GM19035 (cell line): ENCODE data around the gene NRCAM.

Experiments
- ATAC-seq: cut with Tn5 transposase; IDR thresholded peaks from one replicate; pipeline ENCODE4 v1.9.1; 2021; ENCODE audit not compliant: unreplicated experiment

The NRCAM gene

DNA sequence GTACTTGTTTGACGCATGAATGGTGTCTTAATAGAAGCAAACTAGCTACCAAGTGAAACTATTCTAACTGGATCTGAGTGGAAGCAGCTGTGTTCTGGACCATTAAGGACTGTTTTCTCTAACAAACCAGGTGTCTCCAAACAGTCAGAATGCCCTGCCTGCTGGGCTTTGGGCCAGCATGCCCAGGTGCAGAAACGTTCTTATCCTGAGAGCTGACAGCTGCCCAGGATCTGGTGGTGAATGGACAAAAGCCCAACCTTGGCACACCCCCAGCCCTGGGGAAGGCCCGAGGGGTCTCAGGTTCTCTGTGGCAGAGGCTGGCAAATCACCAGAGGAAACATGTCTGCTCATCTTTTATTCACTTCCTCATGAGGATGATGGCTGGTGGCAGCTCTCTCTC lies 277.8 kb downstream of the NRCAM start:
- ATAC-seq: no peak

DNA sequence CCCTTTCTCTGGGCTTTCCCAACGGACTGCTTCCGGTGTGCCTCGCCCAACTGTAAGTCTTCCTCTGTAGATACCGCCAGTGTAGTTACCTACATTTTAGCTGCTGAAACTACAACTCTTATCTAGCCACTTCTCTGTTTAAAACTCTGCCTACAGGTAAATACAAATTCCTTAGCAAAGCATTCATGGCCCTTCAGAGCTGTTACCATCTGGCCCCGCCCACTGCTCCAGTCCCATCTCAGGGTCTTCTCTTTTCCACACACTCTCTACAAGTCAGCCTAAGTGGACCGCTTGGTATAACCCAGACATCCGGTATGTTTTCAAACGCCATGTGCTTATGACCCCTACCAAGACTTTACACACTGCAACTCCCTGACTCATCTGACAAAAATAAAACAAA lies 285.1 kb downstream of the NRCAM start:
- ATAC-seq: no peak

DNA sequence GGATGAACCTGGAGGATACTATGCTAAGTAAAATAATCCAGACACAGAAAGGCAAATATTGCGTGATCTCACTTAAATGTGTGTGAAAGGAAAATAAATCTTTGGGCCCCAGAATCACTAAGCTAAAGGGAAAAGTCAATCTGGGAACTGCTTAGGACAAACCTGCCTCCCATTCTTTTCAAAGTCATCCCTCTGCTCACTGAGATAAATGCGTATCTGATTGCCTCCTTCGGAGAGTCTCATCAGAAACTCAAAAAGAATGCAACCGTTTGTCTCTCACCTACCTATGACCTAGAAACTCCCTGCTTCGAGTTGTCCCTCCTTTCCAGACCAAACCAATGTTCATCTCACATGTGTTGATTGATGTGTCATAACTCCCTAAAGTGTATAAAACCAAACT lies 286.0 kb downstream of the NRCAM start:
- ATAC-seq: no peak

- ATAC-seq: no peak
These were observed 288.8 kb downstream of the NRCAM start for GRCh38 chr7:108167460-108167859.

GRCh38 chr7:108166687-108167086 lies 289.5 kb downstream of the NRCAM start:
- no peak for ATAC-seq

GRCh38 chr7:108165723-108166122 lies 290.5 kb downstream of the NRCAM start:
- ATAC-seq: no peak

- ATAC-seq: no peak
These were observed 291.3 kb downstream of the NRCAM start for GRCh38 chr7:108164946-108165345.

DNA sequence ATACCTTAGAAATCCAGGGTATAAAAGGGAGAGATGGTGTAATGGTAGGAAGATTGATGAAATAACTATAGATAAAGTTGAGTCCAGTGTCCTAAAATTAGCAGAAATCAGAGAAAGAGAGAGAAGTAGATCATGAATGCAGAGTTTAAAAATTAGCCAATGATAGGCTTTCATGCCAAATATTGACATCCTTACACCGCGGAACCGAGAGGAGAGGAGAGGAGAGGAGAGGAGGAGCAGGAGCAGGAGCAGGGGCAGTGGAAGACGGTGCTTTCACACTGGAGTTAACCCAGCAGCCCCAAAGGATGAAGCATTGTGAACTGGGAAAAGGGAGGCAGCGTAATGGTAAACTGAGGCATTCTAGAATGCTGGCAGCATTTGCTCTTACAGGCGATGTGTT lies 291.9 kb downstream of the NRCAM start:
- ATAC-seq: no peak

GRCh38 chr7:108158776-108159175 lies 297.5 kb downstream of the NRCAM start:
- no peak for ATAC-seq

DNA sequence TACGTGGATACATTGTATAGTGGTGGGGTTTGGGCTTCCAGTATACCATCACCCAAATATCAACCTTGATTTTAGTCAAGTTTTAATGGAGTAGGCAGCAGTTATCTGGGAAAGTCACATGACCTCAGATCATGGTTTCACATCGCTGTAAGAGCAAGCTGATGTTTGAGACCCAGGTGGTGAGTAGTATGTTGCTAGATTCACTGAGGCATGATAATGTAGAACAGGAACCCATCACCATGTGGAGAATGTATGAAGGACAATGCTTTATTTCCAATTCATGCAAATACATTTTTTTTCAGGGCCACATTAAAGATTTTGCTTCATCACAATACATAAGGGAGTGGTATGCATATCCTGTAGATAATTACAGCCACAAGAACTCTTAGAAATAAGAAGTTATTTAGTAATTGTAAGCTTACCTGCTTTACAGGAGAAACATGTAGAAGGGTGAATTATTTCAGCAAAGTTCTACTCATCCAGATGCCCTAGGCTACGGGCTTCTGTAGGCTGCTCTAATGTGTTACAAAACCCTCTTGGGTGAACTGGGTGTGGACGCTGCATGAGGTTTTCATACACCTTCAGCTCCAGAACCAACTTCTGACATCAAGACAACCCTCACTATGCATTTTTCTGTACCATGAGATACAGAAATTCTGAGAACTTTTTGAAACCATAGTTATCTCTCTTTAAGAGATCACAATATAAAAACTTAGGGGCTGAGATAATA lies 298.5 kb downstream of the NRCAM start:
- ATAC-seq: no peak

GRCh38 chr7:108156897-108157605 lies 299.2 kb downstream of the NRCAM start:
- ATAC-seq: no peak

GRCh38 chr7:108152198-108152597 lies 304.0 kb downstream of the NRCAM start:
- ATAC-seq: no peak

DNA sequence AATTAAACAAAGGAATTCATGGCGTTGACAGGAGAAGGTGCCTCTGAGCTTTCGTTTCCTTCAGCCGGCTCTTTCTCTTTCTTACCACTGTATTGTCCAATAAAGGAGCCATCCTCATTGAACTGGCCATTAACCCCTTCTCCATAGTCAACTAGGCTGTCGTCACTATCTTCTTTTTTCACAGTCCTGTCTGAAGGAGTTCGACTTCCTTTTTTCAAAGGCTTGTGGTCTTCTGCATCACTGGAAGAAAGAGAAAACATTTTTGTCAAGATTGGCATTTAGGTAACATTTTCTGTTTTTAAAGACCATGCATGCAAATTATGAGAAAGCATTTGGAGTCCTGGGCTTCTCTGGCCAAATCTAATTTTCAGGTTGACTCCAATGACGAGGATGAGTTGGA lies 306.3 kb downstream of the NRCAM start:
- no peak for ATAC-seq

DNA sequence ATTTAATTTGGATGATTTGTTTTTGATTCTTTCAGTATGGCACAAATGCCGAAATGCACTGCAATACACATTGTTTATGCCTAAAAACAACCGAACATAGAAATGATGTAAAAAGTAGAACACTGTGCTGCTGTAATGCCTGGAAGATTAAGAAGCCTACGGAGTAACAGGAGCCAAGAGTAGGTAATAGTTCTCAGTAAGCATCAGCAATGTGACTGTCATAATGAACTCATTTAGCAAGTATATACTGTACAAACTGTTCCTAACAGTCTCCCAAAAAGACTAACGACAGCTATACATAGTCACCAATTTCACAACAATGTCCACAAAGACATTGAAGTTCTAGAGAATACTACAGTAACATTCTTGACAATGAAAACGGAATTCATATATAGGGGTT lies 307.1 kb downstream of the NRCAM start:
- no peak for ATAC-seq

DNA sequence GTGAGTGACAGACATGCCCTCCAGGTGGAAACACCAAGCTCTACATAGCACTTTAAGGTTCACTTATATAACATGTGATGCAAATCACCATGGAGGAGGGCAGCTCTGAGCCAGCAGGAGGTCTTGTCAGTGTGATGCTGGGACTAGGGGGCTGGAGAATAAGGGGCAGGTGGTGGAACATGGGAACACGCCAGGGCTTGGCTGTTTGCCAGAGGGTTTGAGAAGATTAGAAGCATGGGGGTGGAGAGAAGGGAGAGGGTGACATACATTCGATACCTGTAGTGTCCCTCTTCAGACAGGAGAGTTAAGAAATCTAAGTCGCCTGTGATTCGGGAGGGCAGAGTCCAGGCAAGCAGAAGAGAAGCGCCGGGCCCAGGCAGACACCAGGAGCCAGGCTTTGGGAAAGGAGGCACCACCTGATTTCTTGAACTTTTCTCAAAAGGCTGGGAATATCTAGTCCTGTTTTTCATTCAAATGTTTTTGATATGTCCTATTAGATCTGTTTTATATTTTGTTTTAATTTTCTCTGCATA lies 309.1 kb downstream of the NRCAM start:
- ATAC-seq: no peak

DNA sequence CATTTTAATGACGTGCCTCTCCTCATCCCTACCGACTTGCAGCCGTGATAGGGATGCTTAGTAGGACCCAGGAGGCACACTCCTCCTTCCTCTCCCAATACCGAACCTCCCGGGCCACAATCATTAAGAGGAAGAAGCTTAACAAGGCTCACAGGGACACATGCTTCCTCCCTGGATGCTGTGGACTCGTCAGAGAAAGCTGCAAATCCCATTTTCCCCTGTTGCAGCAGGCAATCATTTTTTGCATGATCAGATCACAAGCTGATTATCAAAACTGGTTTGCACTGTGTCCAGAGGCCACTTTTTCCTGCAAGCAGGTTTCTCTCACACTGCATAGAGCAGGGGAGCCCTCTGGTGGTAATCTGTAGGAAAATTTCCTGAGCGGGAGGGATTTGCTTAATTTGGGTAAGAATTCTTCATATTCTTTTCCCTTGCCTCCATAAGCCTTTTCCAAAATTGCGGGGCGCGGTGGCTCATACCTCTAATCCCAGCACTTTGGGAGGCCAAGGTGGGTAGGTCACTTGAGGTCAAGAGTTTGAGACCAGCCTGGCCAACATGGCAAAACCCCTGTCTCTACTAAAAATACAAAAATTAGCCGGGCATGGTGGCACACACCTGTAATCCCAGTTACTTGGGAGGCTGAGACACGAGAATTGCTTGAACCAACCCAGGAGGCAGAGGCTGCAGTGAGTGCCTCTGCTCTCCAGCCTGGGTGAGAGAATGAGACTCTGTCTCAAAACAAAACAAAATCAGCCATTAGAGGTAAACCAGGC lies 310.0 kb downstream of the NRCAM start:
- no peak for ATAC-seq

DNA sequence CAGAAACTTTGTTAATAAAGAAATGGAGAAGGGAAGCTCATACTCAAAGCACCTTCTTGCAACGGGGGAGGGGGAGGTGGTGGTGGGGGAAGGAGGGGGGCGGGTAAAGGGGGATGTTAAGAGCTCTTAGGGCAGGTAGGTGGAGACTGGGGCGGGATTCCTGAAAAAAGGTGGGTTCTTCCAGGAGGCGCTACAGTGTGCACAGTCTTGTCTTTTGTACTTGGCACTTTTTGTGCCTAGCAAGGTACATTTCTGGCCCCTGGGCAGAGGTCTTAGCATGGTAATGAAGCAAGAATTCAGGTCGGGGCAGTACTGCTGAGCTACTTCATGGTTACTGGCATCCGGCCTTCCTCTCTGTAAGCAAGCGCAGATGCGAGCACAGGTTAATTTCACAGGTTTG lies 310.8 kb downstream of the NRCAM start:
- no peak for ATAC-seq

DNA sequence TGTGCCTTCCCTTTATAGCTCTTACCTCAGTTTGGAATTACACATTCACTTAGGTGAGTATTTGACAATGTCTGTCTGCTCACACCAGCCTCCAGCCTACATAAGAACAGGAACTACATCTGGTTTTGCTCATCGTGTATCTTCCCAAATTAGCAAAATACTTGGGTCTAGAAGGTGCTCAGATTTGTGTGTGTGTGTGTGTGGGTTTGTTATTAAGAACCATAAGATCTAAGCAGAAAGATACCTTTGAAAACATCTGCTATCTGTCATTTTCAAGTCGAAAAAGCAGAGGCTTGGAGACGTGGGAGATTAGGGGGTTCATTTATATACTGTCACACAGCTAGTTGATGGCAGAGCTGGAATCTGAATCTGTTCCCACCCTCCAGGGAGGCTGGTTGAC lies 311.3 kb downstream of the NRCAM start:
- ATAC-seq: no peak

DNA sequence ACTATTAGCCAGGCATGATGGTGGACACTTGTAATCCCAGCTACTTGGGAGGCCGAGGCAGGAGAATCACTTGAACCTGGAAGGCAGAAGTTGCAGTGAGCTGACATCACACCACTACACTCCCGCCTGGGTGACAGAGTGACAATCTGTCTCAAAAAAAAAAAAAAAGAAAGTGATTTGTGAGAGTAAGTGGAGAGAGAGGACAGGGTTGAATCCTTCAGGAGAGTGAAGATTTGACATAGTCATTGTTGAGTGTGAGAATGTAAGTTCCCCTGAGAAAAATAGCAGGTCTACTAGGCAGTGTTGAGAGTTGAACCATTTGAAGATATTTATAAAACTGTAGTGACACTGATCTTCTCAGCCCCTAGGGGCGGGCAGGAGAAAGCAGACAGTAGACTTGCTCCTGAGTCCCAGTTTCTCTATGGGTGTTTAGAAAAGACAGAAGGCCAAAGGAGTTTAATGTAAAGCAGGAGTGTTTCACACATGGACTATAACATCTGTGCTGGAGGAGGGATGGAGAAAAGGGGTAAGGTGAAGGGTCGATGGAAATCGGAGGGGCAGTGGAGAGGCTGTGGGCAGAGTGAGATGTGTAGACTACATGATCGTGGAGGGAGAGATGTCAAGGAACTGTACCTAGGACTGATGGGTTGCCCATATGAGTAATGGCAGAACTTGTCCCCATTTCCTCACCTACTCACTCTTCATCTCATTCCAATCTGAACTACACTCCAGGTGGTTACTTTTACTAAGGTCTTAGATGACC lies 312.4 kb downstream of the NRCAM start:
- no peak for ATAC-seq

DNA sequence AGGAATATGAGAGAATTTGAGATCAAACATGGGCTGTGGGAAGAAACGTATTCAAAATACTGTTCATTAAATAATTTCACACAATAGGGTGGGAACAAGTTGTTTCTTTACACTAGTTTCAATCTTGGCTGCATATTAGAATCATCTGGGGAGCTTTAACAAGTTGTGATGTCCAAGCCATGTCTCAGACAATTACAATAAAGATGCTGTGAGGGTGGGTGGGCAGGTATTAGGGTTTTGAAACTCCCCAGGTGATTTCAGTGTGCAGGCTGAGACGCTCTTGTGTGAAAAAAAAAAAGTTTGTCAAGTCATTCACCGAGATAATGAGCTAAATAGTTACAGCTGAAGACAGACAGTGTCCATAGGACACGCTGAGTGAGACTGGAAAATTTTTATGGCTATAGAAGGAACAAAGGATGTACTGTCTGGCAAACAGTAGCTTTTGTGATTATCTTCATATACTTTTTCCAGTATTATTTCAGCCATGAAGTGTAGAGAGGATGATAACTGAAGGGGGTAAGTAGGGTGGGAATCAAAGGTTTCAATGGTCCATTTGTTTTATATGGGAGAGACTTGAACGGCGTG lies 313.5 kb downstream of the NRCAM start:
- ATAC-seq: no peak

- ATAC-seq: no peak
These were observed 314.1 kb downstream of the NRCAM start for GRCh38 chr7:108142180-108142579.
